ENCODE data around the gene KLHL29.

KLHL29 gene

GRCh38 chr2:23682481-23682880 is 297.5 kb downstream of the KLHL29 start:
- TF ChIP-seq POLR2A (IDR thresholded peaks at IDR 0.05; ENCODE audit: low read depth, low read length) (no peak), POLR2AphosphoS5 (IDR thresholded peaks at IDR 0.05; ENCODE audit: low read depth, low read length) (no peak), TAF1 (IDR thresholded peaks at IDR 0.05; ENCODE audit: borderline replicate concordance, low read depth, low read length) (no peak)
- DNase-seq (ENCODE audit: insufficient read length) (no peak), FAIRE-seq (no peak)

- FAIRE-seq (no peak), DNase-seq (ENCODE audit: insufficient read length) (no peak)
- TF ChIP-seq POLR2A (IDR thresholded peaks at IDR 0.05; ENCODE audit: low read depth, low read length) (no peak), POLR2AphosphoS5 (IDR thresholded peaks at IDR 0.05; ENCODE audit: low read depth, low read length) (no peak), TAF1 (IDR thresholded peaks at IDR 0.05; ENCODE audit: borderline replicate concordance, low read depth, low read length) (no peak)
Observed at GRCh38 chr2:23683001-23683400, 298.0 kb downstream of the KLHL29 start.

- no peak for FAIRE-seq
- no peak for TF ChIP-seq POLR2A (IDR thresholded peaks at IDR 0.05; ENCODE audit: low read depth, low read length)
- TF ChIP-seq TAF1 (IDR thresholded peaks at IDR 0.05; ENCODE audit: borderline replicate concordance, low read depth, low read length), result no peak
- TF ChIP-seq POLR2AphosphoS5 (IDR thresholded peaks at IDR 0.05; ENCODE audit: low read depth, low read length), result no peak
Observed at GRCh38 chr2:23684395-23685176, 299.6 kb downstream of the KLHL29 start.

GRCh38 chr2:23685181-23685580 is 300.2 kb downstream of the KLHL29 start:
- FAIRE-seq, result no peak
- TF ChIP-seq POLR2A (IDR thresholded peaks at IDR 0.05; ENCODE audit: low read depth, low read length), result no peak
- TF ChIP-seq POLR2AphosphoS5 (IDR thresholded peaks at IDR 0.05; ENCODE audit: low read depth, low read length), result no peak
- TF ChIP-seq TAF1 (IDR thresholded peaks at IDR 0.05; ENCODE audit: borderline replicate concordance, low read depth, low read length), result no peak
- no peak for DNase-seq (ENCODE audit: insufficient read length)

More at GRCh38 chr2:23684395-23685176, 299.6 kb downstream of the KLHL29 start:
- no peak for DNase-seq (ENCODE audit: insufficient read length)

GRCh38 chr2:23685706-23686105 is 300.7 kb downstream of the KLHL29 start:
- no peak for FAIRE-seq

GRCh38 chr2:23686405-23687029 is 301.5 kb downstream of the KLHL29 start:
- no peak for DNase-seq (ENCODE audit: insufficient read length)
- FAIRE-seq, result no peak
- TF ChIP-seq POLR2AphosphoS5 (IDR thresholded peaks at IDR 0.05; ENCODE audit: low read depth, low read length) (no peak), TAF1 (IDR thresholded peaks at IDR 0.05; ENCODE audit: borderline replicate concordance, low read depth, low read length) (no peak), POLR2A (IDR thresholded peaks at IDR 0.05; ENCODE audit: low read depth, low read length) (no peak)

More at GRCh38 chr2:23685706-23686105, 300.7 kb downstream of the KLHL29 start:
- TF ChIP-seq POLR2AphosphoS5 (IDR thresholded peaks at IDR 0.05; ENCODE audit: low read depth, low read length) (no peak), TAF1 (IDR thresholded peaks at IDR 0.05; ENCODE audit: borderline replicate concordance, low read depth, low read length) (no peak), POLR2A (IDR thresholded peaks at IDR 0.05; ENCODE audit: low read depth, low read length) (no peak)
- no peak for DNase-seq (ENCODE audit: insufficient read length)

- DNase-seq (ENCODE audit: insufficient read length) (no peak), FAIRE-seq (no peak)
- TF ChIP-seq POLR2AphosphoS5 (IDR thresholded peaks at IDR 0.05; ENCODE audit: low read depth, low read length), result no peak
- TF ChIP-seq TAF1 (IDR thresholded peaks at IDR 0.05; ENCODE audit: borderline replicate concordance, low read depth, low read length), result no peak
- TF ChIP-seq POLR2A (IDR thresholded peaks at IDR 0.05; ENCODE audit: low read depth, low read length), result no peak
Observed at GRCh38 chr2:23687214-23687613, 302.2 kb downstream of the KLHL29 start.

GRCh38 chr2:23687713-23688112 is 302.7 kb downstream of the KLHL29 start:
- no peak for DNase-seq (ENCODE audit: insufficient read length)
- TF ChIP-seq POLR2A (IDR thresholded peaks at IDR 0.05; ENCODE audit: low read depth, low read length) (no peak), POLR2AphosphoS5 (IDR thresholded peaks at IDR 0.05; ENCODE audit: low read depth, low read length) (no peak), TAF1 (IDR thresholded peaks at IDR 0.05; ENCODE audit: borderline replicate concordance, low read depth, low read length) (no peak)
- no peak for FAIRE-seq

GRCh38 chr2:23688486-23689130 is 303.6 kb downstream of the KLHL29 start:
- DNase-seq (ENCODE audit: insufficient read length) (no peak), FAIRE-seq (no peak)
- TF ChIP-seq TAF1 (IDR thresholded peaks at IDR 0.05; ENCODE audit: borderline replicate concordance, low read depth, low read length), result no peak
- TF ChIP-seq POLR2AphosphoS5 (IDR thresholded peaks at IDR 0.05; ENCODE audit: low read depth, low read length), result no peak
- TF ChIP-seq POLR2A (IDR thresholded peaks at IDR 0.05; ENCODE audit: low read depth, low read length), result no peak

- FAIRE-seq, result no peak
- no peak for DNase-seq (ENCODE audit: insufficient read length)
- TF ChIP-seq TAF1 (IDR thresholded peaks at IDR 0.05; ENCODE audit: borderline replicate concordance, low read depth, low read length) (no peak), POLR2A (IDR thresholded peaks at IDR 0.05; ENCODE audit: low read depth, low read length) (no peak), POLR2AphosphoS5 (IDR thresholded peaks at IDR 0.05; ENCODE audit: low read depth, low read length) (no peak)
Observed at GRCh38 chr2:23689131-23689700, 304.2 kb downstream of the KLHL29 start.

- TF ChIP-seq POLR2AphosphoS5 (IDR thresholded peaks at IDR 0.05; ENCODE audit: low read depth, low read length) (no peak), TAF1 (IDR thresholded peaks at IDR 0.05; ENCODE audit: borderline replicate concordance, low read depth, low read length) (no peak), POLR2A (IDR thresholded peaks at IDR 0.05; ENCODE audit: low read depth, low read length) (no peak)
Observed at GRCh38 chr2:23689891-23690290, 304.9 kb downstream of the KLHL29 start.

More at GRCh38 chr2:23689891-23690290, 304.9 kb downstream of the KLHL29 start:
- DNase-seq (ENCODE audit: insufficient read length) (no peak), FAIRE-seq (no peak)
